ENCODE data around the gene COL9A1.
"Not testable (repeated sequence)": the region's sequence is repeated elsewhere in the genome, so short reads cannot be mapped to it uniquely, and the experiment has no call there.

DNA sequence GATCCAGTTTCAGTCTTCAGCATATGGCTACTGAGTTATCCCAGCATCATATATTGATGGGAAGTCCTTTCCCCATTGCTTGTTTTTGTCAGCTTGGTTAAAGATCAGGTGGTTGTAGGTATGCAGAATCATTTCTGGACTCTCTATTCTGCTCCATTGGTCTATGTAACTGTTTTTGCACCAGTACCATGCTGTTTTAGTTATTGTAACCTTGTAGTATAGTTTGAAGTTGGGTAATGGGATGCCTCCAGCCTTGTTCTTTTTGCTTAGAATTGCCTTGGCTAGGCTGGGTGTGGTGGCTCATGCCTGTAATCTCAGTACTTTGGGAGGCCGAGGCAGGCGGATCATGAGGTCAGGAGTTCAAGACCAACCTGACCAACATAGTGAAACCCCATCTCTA is 36.9 kb upstream of the COL9A1 start:
- TF ChIP-seq, protein P1, sequence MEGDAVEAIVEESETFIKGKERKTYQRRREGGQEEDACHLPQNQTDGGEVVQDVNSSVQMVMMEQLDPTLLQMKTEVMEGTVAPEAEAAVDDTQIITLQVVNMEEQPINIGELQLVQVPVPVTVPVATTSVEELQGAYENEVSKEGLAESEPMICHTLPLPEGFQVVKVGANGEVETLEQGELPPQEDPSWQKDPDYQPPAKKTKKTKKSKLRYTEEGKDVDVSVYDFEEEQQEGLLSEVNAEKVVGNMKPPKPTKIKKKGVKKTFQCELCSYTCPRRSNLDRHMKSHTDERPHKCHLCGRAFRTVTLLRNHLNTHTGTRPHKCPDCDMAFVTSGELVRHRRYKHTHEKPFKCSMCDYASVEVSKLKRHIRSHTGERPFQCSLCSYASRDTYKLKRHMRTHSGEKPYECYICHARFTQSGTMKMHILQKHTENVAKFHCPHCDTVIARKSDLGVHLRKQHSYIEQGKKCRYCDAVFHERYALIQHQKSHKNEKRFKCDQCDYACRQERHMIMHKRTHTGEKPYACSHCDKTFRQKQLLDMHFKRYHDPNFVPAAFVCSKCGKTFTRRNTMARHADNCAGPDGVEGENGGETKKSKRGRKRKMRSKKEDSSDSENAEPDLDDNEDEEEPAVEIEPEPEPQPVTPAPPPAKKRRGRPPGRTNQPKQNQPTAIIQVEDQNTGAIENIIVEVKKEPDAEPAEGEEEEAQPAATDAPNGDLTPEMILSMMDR (IDR thresholded peaks at IDR 0.05): not testable (repeated sequence)
- TF ChIP-seq POLR2A (IDR thresholded peaks at IDR 0.05): not testable (repeated sequence)
